Endothelial cell of umbilical vein (primary cell): ENCODE results near the gene SPTLC1.

Source experiments
- EZH2 ChIP-seq: IDR thresholded peaks from 2 replicates; pipeline ENCODE4 v1.6.1; 2012; ENCODE audit warnings: borderline replicate concordance, low read depth, mild to moderate bottlenecking, moderate library complexity, low read length, inconsistent platforms; ENCODE audit not compliant: severe bottlenecking
- POLR2AphosphoS5 ChIP-seq: IDR thresholded peaks from 2 replicates; pipeline ENCODE4 v1.6.1; 2012; ENCODE audit warnings: low read depth, mild to moderate bottlenecking, control low read depth, low read length, moderate library complexity; ENCODE audit not compliant: insufficient read depth
- TF ChIP-seq, protein P1 (sequence below), 2 donors: IDR thresholded peaks; 1 replicate in 1 of 2; 2 replicates in 1 of 2; pipeline ENCODE4 v1.5.1; 2011; ENCODE audit warnings: low read length in 2 of 2, mild to moderate bottlenecking in 2 of 2, moderate library complexity in 2 of 2, control low read depth in 1 of 2, inconsistent platforms in 1 of 2, low read depth in 1 of 2; ENCODE audit not compliant: insufficient read depth in 1 of 2; ENCODE audit errors: extremely low read depth in 1 of 2

- TF ChIP-seq, protein P1, sequence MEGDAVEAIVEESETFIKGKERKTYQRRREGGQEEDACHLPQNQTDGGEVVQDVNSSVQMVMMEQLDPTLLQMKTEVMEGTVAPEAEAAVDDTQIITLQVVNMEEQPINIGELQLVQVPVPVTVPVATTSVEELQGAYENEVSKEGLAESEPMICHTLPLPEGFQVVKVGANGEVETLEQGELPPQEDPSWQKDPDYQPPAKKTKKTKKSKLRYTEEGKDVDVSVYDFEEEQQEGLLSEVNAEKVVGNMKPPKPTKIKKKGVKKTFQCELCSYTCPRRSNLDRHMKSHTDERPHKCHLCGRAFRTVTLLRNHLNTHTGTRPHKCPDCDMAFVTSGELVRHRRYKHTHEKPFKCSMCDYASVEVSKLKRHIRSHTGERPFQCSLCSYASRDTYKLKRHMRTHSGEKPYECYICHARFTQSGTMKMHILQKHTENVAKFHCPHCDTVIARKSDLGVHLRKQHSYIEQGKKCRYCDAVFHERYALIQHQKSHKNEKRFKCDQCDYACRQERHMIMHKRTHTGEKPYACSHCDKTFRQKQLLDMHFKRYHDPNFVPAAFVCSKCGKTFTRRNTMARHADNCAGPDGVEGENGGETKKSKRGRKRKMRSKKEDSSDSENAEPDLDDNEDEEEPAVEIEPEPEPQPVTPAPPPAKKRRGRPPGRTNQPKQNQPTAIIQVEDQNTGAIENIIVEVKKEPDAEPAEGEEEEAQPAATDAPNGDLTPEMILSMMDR (IDR thresholded peaks at IDR 0.05; ENCODE audit: extremely low read depth in 1 of 2, insufficient read depth in 1 of 2, low read depth in 1 of 2, low read length in 2 of 2): no peak
- TF ChIP-seq POLR2AphosphoS5 (peak; percentile 59), EZH2 (no peak)
Observed at GRCh38 chr9:92100237-92100911, 14.8 kb downstream of the SPTLC1 start.
